HEK293T (cell line): Measurements from ENCODE around the gene ZNF35.
"Not testable (repeated sequence)": the region's sequence is repeated elsewhere in the genome, so short reads cannot be mapped to it uniquely, and the experiment has no call there.

Experiments used
- ARNT ChIP-seq: fragments of 450-650 bp; IDR thresholded peaks from 2 replicates; pipeline ENCODE4 v1.6.1; 2017; ENCODE audit warnings: mild to moderate bottlenecking
- FOXA1 ChIP-seq: fragments of 450-650 bp; IDR thresholded peaks from 2 replicates; pipeline ENCODE4 v1.6.1; 2016; ENCODE audit warnings: mild to moderate bottlenecking
- FOXK2 ChIP-seq: fragments of 450-650 bp; IDR thresholded peaks from 2 replicates; pipeline ENCODE4 v1.6.1; 2016; ENCODE audit warnings: mild to moderate bottlenecking
- SP1 ChIP-seq: fragments of 450-650 bp; IDR thresholded peaks from 2 replicates; pipeline ENCODE4 v1.6.1; 2017
- TARDBP ChIP-seq: fragments of 450-650 bp; IDR thresholded peaks from 2 replicates; pipeline ENCODE4 v1.6.1; 2016

DNA sequence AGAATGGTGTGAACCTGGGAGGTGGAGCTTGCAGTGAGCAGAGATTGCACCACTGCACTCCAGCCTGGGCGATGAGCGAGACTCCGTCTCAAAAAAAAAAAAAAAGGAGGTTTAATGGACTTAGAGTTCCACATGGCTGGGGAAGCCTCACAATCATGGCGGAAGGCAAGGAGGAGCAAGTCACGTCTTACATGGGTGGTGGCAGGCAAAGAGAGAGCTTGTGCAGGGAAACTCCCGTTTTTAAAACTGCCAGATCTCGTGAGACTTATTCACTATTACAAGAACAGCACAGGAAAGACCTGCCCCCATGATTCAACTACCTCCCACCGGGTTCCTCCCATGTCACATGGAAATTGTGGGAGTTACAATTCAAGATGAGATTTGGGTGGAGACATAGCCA, 24.9 kb downstream of the ZNF35 start:
- not testable (repeated sequence) for TF ChIP-seq SP1, ARNT, TARDBP, FOXK2, FOXA1
